ENCODE data around the gene NTSR1. TPM values are rescaled to one million over a fixed set of nuclear protein-coding genes. Genes with fewer than 3 reads are reported as not detected.
A peak's percentile ranks its signal among the peaks of the same experiment; 100 is the strongest.

Gene NTSR1
- total and polyA plus RNA-seq, 7 experiments from 2014 or later, result 0.11 to 0.78 (median 0.14) TPM; not detected in 3

- peak overlapping the region in 3 of 9 donors; percentile 35 to 90 (median 61) for H3K27ac Mint-ChIP-seq
- intact Hi-C loops (cut with micrococcal nuclease), result no loop called here
- DNase-seq, result no peak
- H3K4me1 Mint-ChIP-seq, result peaks cover 5 to 68% (median 45%) of the 10 kb centered on the region in 7 donors
- H3K4me3 Mint-ChIP-seq, result peak overlapping the region in 2 of 10 donors; percentile 31 to 54
- CTCF ChIA-PET, result no interaction called here
- ATAC-seq, result no peak
- POLR2A ChIA-PET, result no interaction called here
- H3K36me3 Mint-ChIP-seq, result no peaks in the 10 kb centered on the region
- H3K27me3 ChIP-seq (ENCODE audit: control insufficient read depth in 2 of 2, insufficient read depth in 2 of 2, low read length in 2 of 2), result no peaks in the 10 kb centered on the region
- peaks cover 0 to 1% (median 0%) of the 10 kb centered on the region in 11 donors for H3K9me3 Mint-ChIP-seq
- no peak overlapping the region for H3K27ac ChIP-seq (ENCODE audit: low read depth, low read length)
- no peaks in the 10 kb centered on the region for H3K36me3 ChIP-seq (ENCODE audit: control insufficient read depth in 2 of 3, insufficient read depth in 3 of 3, low read length in 3 of 3)
- H3K4me3 ChIP-seq (ENCODE audit: low read length), result no peak overlapping the region
- peaks cover 0 to 4% (median 0%) of the 10 kb centered on the region in 5 donors for H3K27me3 Mint-ChIP-seq
- H3K4me1 ChIP-seq (ENCODE audit: control insufficient read depth in 2 of 2, insufficient read depth in 2 of 2, low read length in 2 of 2), result peaks cover 0 to 18% of the 10 kb centered on the region in 2 donors
- H3K9me3 ChIP-seq (ENCODE audit: control insufficient read depth in 2 of 3, low read length in 3 of 3), result no peaks in the 10 kb centered on the region
Observed at GRCh38 chr20:62769346-62770071, 60.9 kb downstream of the NTSR1 start.

GRCh38 chr20:62770111-62770910 is 61.7 kb downstream of the NTSR1 start:
- H3K4me1 Mint-ChIP-seq, result peaks cover 12 to 76% (median 53%) of the 10 kb centered on the region in 7 donors
- Histone ChIP-seq H3K4me3 (ENCODE audit: low read length) (no peak overlapping the region), H3K27ac (ENCODE audit: low read depth, low read length) (no peak overlapping the region), H3K36me3 (ENCODE audit: control insufficient read depth in 2 of 3, insufficient read depth in 3 of 3, low read length in 3 of 3) (no peaks in the 10 kb centered on the region), H3K9me3 (ENCODE audit: control insufficient read depth in 2 of 3, low read length in 3 of 3) (no peaks in the 10 kb centered on the region), H3K4me1 (ENCODE audit: control insufficient read depth in 2 of 2, insufficient read depth in 2 of 2, low read length in 2 of 2) (peaks cover 6 to 26% of the 10 kb centered on the region in 2 donors), H3K27me3 (ENCODE audit: control insufficient read depth in 2 of 2, insufficient read depth in 2 of 2, low read length in 2 of 2) (no peaks in the 10 kb centered on the region)
- ChIA-PET CTCF (no interaction called here), POLR2A (interaction anchor here (6.3 kb wide), 1 partner anchor 25 kb away, joined by 40 read pairs; the partner anchor contains the start of gene MRGBP)
- ATAC-seq (no peak), DNase-seq (no peak)
- H3K27me3 Mint-ChIP-seq, result peaks cover 0 to 4% (median 0%) of the 10 kb centered on the region in 5 donors
- intact Hi-C loops (cut with micrococcal nuclease), result no loop called here
- peak overlapping the region in 2 of 9 donors; percentile 17 to 30 for H3K27ac Mint-ChIP-seq
- H3K4me3 Mint-ChIP-seq, result no peak overlapping the region
- peaks cover 0 to 1% (median 0%) of the 10 kb centered on the region in 11 donors for H3K9me3 Mint-ChIP-seq
- no peaks in the 10 kb centered on the region for H3K36me3 Mint-ChIP-seq

GRCh38 chr20:62770916-62771315 is 62.3 kb downstream of the NTSR1 start:
- DNase-seq (no peak), ATAC-seq (no peak)
- Histone ChIP-seq H3K27ac (ENCODE audit: low read depth, low read length) (no peak overlapping the region), H3K36me3 (ENCODE audit: control insufficient read depth in 2 of 3, insufficient read depth in 3 of 3, low read length in 3 of 3) (no peaks in the 10 kb centered on the region), H3K9me3 (ENCODE audit: control insufficient read depth in 2 of 3, low read length in 3 of 3) (no peaks in the 10 kb centered on the region), H3K4me1 (ENCODE audit: control insufficient read depth in 2 of 2, insufficient read depth in 2 of 2, low read length in 2 of 2) (peaks cover 12 to 32% of the 10 kb centered on the region in 2 donors), H3K4me3 (ENCODE audit: low read length) (no peak overlapping the region), H3K27me3 (ENCODE audit: control insufficient read depth in 2 of 2, insufficient read depth in 2 of 2, low read length in 2 of 2) (no peaks in the 10 kb centered on the region)
- H3K36me3 Mint-ChIP-seq, result no peaks in the 10 kb centered on the region
- H3K27ac Mint-ChIP-seq, result peak overlapping the region in 1 of 9 donors; percentile 92
- ChIA-PET POLR2A (interaction anchor here (6.3 kb wide), 1 partner anchor 24 kb away, joined by 40 read pairs; the partner anchor contains the start of gene MRGBP), CTCF (no interaction called here)
- peaks cover 16 to 82% (median 59%) of the 10 kb centered on the region in 7 donors for H3K4me1 Mint-ChIP-seq
- intact Hi-C loops (cut with micrococcal nuclease), result no loop called here
- H3K9me3 Mint-ChIP-seq, result peaks cover 0 to 1% (median 0%) of the 10 kb centered on the region in 11 donors
- peaks cover 0 to 4% (median 0%) of the 10 kb centered on the region in 5 donors for H3K27me3 Mint-ChIP-seq
- no peak overlapping the region for H3K4me3 Mint-ChIP-seq

GRCh38 chr20:62771396-62772102 is 62.9 kb downstream of the NTSR1 start:
- POLR2A ChIA-PET, result interaction anchor here (6.3 kb wide), 1 partner anchor 23 kb away, joined by 40 read pairs; the partner anchor contains the start of gene MRGBP
- H3K27ac ChIP-seq (ENCODE audit: low read depth, low read length), result no peak overlapping the region
- H3K9me3 ChIP-seq (ENCODE audit: control insufficient read depth in 2 of 3, low read length in 3 of 3), result no peaks in the 10 kb centered on the region
- Mint-ChIP-seq H3K4me1 (peaks cover 22 to 86% (median 62%) of the 10 kb centered on the region in 7 donors), H3K27ac (peak overlapping the region in 2 of 9 donors; percentile 51 to 92), H3K4me3 (no peak overlapping the region), H3K36me3 (no peaks in the 10 kb centered on the region), H3K27me3 (peaks cover 0 to 2% (median 0%) of the 10 kb centered on the region in 5 donors), H3K9me3 (peaks cover 0 to 1% (median 0%) of the 10 kb centered on the region in 11 donors)
- H3K36me3 ChIP-seq (ENCODE audit: control insufficient read depth in 2 of 3, insufficient read depth in 3 of 3, low read length in 3 of 3), result no peaks in the 10 kb centered on the region
- DNase-seq (no peak), ATAC-seq (no peak)
- H3K27me3 ChIP-seq (ENCODE audit: control insufficient read depth in 2 of 2, insufficient read depth in 2 of 2, low read length in 2 of 2), result no peaks in the 10 kb centered on the region
- no peak overlapping the region for H3K4me3 ChIP-seq (ENCODE audit: low read length)
- peaks cover 19 to 38% of the 10 kb centered on the region in 2 donors for H3K4me1 ChIP-seq (ENCODE audit: control insufficient read depth in 2 of 2, insufficient read depth in 2 of 2, low read length in 2 of 2)
- intact Hi-C loops (cut with micrococcal nuclease), result no loop called here
- CTCF ChIA-PET, result no interaction called here

GRCh38 chr20:62772103-62772611 is 63.5 kb downstream of the NTSR1 start:
- Histone ChIP-seq H3K27ac (ENCODE audit: low read depth, low read length) (no peak overlapping the region), H3K27me3 (ENCODE audit: control insufficient read depth in 2 of 2, insufficient read depth in 2 of 2, low read length in 2 of 2) (no peaks in the 10 kb centered on the region), H3K4me3 (ENCODE audit: low read length) (no peak overlapping the region), H3K9me3 (ENCODE audit: control insufficient read depth in 2 of 3, low read length in 3 of 3) (no peaks in the 10 kb centered on the region), H3K4me1 (ENCODE audit: control insufficient read depth in 2 of 2, insufficient read depth in 2 of 2, low read length in 2 of 2) (peaks cover 23 to 42% of the 10 kb centered on the region in 2 donors), H3K36me3 (ENCODE audit: control insufficient read depth in 2 of 3, insufficient read depth in 3 of 3, low read length in 3 of 3) (no peaks in the 10 kb centered on the region)
- ATAC-seq (no peak), DNase-seq (no peak)
- intact Hi-C loops (cut with micrococcal nuclease), result no loop called here
- POLR2A ChIA-PET, result interaction anchor here (1.4 to 6.3 kb wide), 2 partner anchors 23 to 120 kb away, joined by 4 to 40 read pairs; partner anchors contain the start of gene MRGBP
- Mint-ChIP-seq H3K4me1 (peaks cover 28 to 86% (median 63%) of the 10 kb centered on the region in 7 donors), H3K4me3 (peak overlapping the region in 3 of 10 donors; percentile 5 to 53 (median 37)), H3K27ac (peak overlapping the region in 4 of 9 donors; percentile 21 to 92 (median 52)), H3K36me3 (peaks cover 0 to 3% (median 0%) of the 10 kb centered on the region in 5 donors), H3K9me3 (peaks cover 0 to 3% (median 0%) of the 10 kb centered on the region in 11 donors), H3K27me3 (no peaks in the 10 kb centered on the region)
- CTCF ChIA-PET, result no interaction called here

- ChIA-PET CTCF (no interaction called here), POLR2A (interaction anchor here (0.7 to 6.3 kb wide), 4 partner anchors 18 to 147 kb away, joined by 3 to 40 read pairs (median 4); partner anchors contain the start of gene MRGBP)
- Mint-ChIP-seq H3K4me1 (peaks cover 32 to 86% (median 62%) of the 10 kb centered on the region in 7 donors), H3K36me3 (peaks cover 0 to 3% (median 0%) of the 10 kb centered on the region in 5 donors), H3K27me3 (no peaks in the 10 kb centered on the region), H3K4me3 (peak overlapping the region in 3 of 10 donors; percentile 5 to 53 (median 37)), H3K27ac (peak overlapping the region in 6 of 9 donors; percentile 14 to 92 (median 34)), H3K9me3 (peaks cover 0 to 4% (median 0%) of the 10 kb centered on the region in 11 donors)
- DNase-seq (no peak), ATAC-seq (no peak)
- Histone ChIP-seq H3K36me3 (ENCODE audit: control insufficient read depth in 2 of 3, insufficient read depth in 3 of 3, low read length in 3 of 3) (no peaks in the 10 kb centered on the region), H3K9me3 (ENCODE audit: control insufficient read depth in 2 of 3, low read length in 3 of 3) (no peaks in the 10 kb centered on the region), H3K4me3 (ENCODE audit: low read length) (no peak overlapping the region), H3K27ac (ENCODE audit: low read depth, low read length) (no peak overlapping the region), H3K27me3 (ENCODE audit: control insufficient read depth in 2 of 2, insufficient read depth in 2 of 2, low read length in 2 of 2) (no peaks in the 10 kb centered on the region), H3K4me1 (ENCODE audit: control insufficient read depth in 2 of 2, insufficient read depth in 2 of 2, low read length in 2 of 2) (peaks cover 24 to 47% of the 10 kb centered on the region in 2 donors)
- intact Hi-C loops (cut with micrococcal nuclease), result no loop called here
Observed at GRCh38 chr20:62772619-62772989, 64.0 kb downstream of the NTSR1 start.

All from naive thymus-derived CD4-positive, alpha-beta T cell (primary cell).